GM18520 (cell line): ENCODE measurements around the gene C2CD4C.
"Not testable (repeated sequence)": the region's sequence is repeated elsewhere in the genome, so short reads cannot be mapped to it uniquely, and the experiment has no call there.

Experiments
- ATAC-seq: cut with Tn5 transposase; IDR thresholded peaks from one replicate; pipeline ENCODE4 v1.9.1; 2021; ENCODE audit not compliant: unreplicated experiment

Gene C2CD4C, protein sequence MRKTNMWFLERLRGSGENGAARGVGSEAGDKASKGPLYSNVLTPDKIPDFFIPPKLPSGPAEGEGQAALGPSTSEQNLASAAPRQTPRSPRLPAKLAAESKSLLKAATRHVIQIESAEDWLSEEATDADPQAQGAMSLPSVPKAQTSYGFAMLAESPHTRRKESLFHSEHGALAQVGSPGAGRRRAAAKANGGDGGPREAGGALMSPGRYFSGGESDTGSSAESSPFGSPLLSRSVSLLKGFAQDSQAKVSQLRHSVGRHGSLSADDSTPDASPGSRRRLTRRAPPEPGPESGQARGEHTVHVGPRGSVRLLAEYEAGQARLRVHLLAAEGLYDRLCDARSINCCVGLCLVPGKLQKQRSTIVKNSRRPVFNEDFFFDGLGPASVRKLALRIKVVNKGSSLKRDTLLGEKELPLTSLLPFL

DNA sequence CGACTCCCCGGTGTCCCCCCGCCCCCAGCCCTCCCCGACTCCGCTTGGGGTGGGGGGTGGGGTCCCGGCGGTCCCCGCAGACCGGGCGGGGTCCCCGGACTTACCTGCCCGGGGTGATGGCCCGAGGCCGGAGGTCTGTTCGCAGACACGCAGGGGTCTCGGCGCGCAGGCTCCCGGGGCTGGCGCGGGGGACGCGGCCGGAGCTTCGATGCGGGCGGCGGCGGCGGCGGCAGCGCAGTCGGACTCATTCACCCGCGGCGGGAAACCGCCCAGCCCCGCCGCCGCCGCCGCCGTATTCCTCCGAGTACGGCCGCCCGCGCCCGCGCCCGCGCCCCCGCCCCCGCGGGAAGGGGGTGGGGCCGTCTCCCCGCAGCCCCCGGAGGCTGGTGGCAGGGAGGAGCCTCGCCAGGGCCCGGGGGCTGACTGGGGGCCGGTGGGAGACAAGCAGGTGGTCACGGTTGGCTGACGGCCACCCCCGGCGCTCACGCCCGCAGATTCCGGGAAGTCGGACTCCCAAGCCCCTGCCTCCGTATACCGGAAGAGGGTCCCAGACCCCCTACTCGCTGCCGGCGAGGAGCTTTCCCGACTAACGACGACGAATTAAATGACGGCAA is at the start of gene C2CD4C:
C2CD4C (minus strand) TSS at position 246 of the 614 bp plus-strand sequence. CDS start 786 bp downstream, outside the sequence.
- no peak for ATAC-seq

DNA sequence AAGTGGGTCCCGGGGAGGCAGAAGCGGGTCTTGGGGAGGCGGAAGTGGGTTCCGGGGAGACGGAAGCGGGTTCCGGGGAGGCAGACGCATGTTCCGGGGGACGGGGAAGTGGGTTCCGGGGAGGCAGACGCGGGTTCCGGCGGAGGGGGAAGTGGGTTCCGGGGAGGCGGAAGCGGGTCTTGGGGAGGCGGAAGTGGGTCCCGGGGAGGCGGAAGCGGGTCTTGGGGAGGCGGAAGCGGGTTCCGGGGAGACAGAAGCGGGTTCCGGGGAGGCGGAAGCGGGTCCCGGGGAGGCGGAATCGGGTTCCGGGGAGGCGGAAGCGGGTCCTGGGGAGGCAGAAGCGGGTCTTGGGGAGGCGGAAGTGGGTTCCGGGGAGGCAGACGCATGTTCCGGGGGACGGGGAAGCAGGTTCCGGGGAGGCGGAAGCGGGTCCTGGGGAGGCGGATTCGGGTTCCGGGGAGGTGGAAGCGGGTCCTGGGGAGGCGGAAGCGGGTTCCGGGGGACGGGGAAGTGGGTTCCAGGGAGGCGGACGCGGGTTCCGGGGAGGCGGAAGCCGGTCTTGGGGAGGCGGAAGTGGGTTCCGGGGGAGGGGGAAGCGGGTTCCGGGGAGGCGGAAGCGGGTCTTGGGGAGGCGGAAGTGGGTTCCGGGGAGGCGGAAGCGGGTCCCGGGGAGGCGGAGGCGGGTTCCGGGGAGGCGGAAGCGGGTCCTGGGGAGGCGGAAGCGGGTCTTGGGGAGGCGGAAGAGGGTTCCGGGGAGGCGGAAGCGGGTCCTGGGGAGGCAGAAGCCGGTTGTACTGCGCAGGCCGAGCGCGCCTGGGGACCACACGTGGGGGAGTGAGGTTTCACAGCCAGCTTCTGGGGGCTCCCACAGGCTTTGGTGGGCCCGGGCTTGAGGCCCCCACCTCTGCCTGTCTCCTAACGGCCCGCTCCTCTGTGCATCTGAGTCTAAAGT is 49.4 kb upstream of the C2CD4C start:
- no peak for ATAC-seq

DNA sequence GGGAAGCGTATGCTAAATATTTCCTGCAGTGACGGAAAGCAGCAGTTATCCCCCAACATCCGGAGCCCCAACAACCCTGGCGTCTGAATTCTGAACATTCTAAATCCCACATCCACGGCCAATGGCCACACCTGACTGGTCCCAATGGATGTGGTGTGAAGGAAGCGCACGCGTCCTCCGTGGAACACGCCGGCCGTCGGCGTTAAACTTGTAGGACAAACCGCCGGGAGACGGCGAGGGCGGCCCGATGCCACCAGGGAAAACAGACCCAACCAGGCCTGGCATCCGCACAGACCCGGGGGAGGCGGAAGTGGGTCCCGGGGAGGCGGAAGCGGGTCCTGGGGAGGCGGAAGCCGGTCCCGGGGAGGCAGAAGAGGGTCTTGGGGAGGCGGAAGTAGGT is 48.7 kb upstream of the C2CD4C start:
- no peak for ATAC-seq

DNA sequence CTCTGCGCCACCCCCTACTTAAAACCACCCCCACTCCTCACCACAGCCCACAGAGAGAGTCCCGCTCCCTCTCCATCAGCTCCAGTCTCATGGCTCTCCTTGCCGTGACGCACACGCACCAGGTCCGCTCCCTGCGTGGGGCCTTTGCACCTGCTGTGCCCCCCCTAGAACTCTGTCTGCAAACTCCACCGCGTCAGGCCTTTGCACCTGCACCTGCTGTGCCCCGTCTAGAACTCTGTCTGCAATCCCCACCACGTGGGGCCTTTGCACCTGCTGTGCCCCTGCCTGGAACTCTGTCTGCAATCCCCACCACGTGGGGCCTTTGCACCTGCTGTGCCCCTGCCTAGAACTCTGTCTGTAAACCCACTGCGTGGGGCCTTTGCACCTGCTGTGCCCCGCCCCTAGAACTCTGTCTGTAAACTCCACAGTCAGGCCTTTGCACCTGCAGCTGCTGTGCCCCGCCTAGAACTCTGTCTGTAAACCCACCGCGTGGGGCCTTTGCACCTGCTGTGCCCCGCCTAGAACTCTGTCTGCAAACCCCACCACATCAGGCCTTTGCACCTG is 47.7 kb upstream of the C2CD4C start:
- no peak for ATAC-seq

DNA sequence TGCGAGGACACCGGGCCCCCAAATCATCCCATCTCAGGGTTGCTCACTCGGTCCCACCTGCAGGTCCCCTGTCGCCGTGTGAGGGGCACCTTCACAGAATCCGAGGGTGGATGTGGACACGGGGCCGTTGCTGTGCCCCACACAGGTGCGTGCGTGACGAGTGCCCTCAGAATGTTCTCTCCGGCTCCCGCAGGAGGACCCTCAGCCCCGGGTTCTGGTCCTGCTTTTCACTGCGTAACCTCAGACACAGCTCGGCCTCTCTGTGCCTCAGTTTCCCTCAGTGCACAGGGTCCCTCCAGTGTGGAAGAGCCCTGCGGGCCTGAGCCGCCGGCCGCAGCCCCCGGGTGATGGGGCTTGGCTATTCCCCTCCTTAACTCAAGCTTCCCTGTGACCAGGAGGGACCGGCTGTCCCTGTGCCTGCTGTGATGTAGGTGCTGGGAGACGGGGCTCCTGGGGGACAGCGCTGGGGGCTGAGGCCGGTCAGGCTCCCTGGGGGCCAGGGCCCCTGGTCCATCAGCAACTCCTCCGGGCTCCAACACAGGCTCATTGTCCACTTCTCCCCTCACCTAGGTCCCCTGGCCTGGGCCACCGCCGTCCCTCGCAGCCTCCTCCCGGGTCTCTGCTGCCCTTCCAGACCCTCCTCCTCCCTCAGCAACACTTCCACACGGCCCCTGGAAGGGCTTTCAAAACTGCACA is 47.1 kb upstream of the C2CD4C start:
- no peak for ATAC-seq

DNA sequence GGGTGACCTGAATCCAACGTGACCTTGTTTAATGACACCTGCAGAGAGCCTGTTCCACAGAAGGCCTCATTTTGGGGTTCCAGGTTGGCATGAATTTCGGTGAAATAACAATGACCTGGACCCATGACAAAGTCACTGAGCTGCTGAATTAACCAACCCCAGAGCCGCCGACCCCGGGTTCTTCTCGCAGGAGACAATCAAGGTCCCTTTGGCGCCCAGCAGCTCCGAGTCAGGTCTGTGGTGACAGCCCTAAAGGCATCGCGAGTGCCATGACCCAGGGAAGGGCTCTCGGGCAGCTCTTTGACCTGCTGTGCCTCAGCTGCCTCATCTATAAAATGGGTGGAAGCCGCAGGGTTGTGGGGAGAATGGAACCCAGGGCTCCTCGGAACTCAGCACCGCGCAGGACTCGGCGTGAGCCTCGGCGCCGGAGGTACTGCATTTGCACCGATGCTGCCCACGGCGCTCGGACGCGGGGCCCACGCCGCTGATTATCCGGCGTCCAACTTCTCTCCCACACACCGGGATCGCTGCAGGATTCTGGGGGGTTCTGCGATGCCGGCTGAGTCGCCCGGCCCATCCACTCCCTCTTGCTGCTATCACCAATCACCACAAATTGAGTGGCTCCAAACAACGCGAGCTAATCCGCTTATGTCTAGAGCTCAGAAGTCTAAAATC is 46.2 kb upstream of the C2CD4C start:
- no peak for ATAC-seq

DNA sequence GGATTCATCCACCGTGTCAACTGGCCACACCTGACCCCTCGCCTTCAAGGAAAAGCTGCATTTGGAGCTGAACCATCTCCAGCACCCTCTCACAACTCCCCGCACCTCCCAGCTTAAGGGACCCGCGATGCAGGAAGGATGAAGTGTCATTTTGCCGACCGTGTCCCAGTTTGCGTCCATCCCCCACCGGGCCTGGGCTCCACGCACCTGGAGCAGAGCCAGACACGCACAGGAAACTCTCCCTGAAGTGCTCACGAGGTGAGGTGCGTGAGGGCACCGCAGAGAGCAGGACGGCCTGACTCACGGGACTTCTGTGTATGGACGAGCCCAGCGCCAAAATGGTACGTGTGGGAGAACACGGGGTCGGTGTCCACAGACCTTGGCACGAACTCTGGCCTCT is 44.7 kb upstream of the C2CD4C start:
- ATAC-seq = no peak

DNA sequence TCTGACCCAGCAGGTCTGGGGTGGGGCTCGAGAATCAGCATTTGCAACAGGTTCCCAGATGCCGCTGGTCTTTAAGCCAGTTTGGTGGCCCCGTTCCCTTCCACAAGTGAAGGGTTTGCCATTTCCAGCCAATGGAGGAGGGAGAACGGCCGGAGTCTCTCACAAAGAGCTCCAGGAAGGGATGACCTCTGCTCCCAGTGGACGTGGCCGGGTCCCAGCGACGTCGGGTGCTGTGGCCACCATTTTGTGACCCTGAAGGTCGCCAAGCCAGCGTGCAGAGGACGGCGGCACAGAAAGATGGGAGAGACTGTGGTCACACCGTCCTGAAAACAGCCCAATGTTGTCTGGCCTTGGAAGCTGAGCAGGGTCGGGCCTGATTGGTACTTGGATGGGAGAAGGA is 43.9 kb upstream of the C2CD4C start:
- ATAC-seq = no peak

DNA sequence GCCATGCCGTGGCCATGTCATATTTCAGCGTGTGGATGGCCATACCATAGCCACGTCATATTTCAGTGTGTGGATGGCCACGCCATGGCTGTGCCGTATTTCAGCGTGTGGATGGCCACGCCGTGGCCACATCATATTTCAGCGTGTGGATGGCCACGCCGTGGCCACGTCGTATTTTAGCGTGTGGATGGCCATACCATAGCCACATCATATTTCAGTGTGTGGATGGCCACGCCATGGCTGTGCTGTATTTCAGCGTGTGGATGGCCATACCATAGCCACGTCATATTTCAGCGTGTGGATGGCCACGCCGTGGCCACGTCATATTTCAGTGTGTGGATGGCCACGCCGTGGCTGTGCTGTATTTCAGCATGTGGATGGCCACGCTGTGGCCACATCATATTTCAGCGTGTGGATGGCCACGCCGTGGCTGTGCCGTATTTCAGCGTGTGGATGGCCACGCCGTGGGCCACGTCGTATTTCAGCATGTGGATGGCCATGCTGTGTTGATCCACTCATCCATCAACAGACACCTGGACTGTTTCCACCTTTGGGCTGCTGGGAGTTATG is 42.0 kb upstream of the C2CD4C start:
- not testable (repeated sequence) for ATAC-seq

DNA sequence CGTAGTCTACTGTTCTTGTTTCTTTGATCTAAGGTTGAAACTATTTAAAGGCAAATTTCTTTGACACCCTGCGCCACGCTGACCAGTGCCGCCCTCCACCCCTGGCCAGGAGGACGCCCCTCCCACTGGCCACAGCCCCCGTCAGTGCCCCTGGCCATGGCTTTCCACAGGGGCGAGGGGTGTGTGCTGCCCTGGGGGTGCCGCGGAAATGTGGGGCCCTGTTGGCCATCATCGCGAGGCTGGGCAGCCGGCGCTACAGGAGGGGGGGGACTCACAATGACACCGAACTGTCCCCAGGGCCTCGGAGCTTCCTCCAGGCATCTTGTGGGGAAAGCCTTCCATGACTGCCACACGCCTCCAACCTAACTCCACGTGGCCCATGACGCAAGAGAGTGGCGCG is 41.0 kb upstream of the C2CD4C start:
- ATAC-seq = no peak

DNA sequence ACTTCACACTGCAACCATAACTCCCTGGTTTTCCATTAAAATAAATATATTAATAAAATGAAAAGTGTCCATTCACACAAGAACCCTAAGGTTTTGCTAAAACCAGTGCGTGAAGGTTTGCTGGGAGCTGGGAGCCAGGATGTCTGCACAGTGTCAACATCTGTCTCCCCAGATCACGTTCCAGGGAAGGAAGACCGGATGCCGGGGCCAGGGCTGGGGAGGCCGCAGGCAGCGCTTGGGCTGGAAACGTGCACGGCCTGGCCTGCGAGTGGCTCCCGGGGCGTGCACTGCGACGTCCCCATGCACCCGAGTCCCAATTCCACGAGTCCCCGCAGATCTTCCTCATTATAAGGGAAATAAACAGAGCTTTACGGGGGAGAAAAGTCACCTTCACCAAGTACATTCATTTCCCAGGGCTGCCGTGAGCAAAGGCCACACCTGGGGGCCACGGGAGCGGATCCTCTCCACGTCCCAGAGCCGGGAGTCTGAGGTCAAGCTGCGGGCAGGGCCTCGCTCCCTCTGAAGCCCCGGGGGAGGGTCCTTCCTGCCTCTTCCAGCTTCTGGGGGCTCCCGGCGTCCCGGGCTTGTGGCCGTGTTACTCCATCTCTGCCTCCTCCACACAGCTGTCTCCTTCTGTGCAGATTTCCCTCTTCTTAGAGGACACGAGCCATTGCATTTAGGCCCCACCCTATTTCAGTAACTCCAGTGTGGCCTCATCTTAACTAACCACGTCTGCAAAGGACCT is 39.0 kb upstream of the C2CD4C start:
- ATAC-seq = no peak

DNA sequence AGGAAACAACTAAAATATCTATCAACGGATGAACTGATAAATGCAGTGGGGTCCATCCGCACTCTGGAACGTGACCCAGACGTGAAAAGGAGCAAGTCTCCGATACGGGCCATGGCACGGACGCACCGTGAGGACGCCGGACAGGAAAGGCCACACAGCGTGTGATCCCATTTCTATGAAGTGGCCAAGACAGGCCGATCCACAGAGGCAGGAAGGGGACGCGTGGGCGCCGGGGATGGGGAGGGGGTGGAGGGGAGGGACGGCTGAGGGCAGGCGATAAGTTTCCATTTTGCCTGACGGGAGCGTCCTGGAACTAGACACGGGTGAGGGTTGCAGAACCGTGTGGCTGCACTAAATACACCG is 38.1 kb upstream of the C2CD4C start:
- ATAC-seq = no peak

DNA sequence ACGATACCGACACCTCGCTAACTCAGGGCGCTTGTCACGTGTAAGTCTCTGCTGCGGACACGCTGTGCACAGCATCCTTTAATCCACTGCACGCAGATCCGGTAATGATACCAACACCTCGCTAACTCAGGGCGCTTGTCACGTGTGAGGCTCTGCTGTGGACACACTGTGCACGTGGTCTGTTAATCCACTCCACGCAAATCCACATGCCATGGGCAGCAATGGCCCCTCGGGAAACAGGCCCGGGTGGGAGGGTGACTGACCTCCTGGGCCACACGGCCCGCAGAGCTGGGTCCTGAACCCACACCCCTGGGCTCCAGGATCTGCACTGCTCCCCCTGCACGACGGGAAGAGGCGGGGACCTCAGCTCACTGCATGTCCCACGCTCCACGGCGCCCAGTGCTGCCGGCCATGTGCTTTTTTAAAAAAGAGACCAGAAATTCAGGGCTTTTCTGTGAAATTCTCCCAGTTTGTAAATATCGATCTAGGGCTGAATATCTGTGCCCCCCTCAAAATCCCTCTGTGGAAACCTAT is 35.8 kb upstream of the C2CD4C start:
- ATAC-seq = no peak

DNA sequence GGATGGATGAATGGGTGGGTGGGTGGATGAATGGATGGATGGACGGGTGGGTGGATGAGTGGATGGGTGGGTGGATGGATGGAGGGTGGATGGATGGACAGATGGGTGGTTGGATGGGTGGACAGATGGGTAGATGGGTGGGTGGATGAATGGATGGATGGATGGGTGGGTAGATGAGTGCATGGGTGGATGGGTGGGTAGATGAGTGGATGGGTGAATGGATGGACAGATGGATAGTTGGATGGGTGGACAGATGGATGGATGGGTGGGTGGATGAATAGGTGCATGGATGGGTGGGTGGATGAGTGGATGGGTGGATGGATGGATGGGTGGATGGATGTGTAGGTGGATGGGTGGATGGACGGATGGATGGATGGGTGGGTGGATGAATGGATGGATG is 34.1 kb upstream of the C2CD4C start:
- ATAC-seq = no peak

DNA sequence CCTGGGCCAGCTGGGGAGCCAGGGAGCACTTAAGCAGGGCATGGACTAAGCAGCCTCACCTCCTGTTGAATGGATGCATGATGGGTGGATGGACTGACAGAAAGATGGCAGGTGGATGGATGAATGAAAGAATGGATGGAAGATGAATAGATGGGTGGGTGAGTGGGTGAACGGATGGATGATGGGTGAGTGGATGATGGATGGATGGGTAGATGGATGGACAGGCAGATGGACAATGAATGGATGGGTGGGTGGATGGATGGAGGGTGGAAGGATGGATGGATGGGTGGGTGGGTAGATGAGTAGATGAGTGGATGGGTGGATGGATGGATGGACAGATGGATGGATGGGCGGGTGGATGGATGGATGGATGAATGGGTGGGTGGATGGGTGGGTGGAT is 33.1 kb upstream of the C2CD4C start:
- ATAC-seq = no peak

DNA sequence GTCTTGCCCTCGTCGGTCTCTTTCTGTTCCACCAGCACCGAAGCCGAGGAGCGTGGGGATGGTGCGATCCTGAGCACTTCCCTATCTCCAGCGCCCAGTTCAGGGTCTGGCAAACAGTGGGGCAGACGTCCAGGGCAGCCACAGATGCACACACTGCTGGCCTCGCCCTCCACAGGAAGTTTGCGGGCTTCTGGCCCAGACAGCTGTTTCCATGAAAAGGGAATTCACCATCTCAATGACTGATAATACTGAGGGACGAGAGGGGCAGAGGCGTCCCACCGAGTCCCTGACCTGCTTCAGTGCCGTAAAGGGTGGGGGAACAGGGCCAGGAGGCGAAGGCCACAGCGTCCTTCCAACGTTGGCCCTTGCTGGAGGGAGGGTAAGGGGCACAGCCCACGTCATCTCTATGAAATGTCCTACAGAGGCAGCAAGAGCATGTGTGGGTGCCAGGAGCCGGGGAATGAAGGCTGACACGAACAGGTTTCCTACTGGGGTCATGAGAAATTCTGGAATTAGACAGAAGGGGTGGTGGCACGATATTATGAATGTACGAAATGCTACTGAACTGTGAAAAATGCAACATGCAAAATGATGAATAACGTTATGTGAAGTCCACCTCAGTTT is 32.4 kb upstream of the C2CD4C start:
- ATAC-seq = no peak

DNA sequence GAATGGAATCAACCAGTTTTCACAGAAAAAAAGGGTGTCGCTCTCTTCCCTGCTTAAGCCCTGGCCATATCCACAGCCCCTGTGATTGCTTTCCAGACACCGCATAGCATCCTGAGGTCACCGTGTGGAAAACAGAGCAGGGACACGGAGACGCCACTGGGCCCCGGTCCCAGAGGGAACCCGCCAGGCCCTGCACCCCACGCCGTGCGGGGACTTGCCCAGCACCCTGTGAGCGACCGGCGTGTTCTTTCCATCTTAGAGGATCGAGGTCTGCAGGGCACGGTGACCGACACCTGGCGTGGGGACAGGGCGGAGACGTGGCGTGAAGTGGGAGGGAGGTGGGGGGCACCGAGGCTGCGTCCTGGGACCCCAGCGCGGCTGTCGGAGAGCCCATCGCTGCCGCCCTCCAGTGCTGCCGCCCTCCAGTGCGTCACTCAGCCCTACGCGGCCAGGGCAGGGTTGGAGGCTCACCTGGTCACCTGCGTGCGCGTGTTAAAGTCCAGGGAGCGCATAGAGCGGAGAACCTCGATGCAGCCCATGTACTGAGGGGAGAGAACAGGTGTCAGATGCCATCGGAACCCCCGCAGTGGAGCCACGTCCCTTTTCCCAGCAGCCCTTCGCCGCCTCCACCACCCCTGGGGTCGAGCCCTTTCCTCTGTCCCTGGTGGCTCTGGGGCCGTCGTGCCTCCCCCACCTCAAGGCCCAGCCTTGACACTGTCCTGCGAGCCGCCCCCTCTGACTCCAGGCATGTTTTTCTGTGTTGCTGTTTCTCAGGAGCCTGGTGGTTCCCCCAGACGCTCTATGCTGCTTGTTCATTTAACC is 31.7 kb upstream of the C2CD4C start:
- ATAC-seq = no peak
